ENCODE measurements around the gene TRAM2.
A peak's percentile ranks its signal among the peaks of the same experiment; 100 is the strongest.

The TRAM2 gene

DNA sequence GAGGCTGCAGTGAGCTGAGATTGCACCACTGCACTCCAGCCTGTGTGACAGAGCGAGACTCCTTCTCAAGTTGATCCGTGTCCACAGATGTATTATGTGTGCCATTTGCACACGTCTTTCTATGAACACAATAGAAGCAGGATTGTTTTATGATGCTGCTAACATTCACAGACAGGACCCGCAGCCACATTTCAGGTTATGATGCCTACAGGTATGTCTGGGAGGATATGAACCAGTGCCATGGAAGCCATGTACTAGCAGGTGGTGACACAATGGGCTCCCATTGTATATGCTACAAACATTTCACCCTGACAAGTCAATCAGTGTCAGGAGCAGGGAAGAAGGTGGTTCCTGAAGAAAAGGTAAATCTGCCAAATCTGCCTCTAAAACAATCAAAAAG, 4.3 kb downstream of the TRAM2 start:
- no peak for DNase-seq (ENCODE audit: low read depth)
- TF ChIP-seq, protein P1, sequence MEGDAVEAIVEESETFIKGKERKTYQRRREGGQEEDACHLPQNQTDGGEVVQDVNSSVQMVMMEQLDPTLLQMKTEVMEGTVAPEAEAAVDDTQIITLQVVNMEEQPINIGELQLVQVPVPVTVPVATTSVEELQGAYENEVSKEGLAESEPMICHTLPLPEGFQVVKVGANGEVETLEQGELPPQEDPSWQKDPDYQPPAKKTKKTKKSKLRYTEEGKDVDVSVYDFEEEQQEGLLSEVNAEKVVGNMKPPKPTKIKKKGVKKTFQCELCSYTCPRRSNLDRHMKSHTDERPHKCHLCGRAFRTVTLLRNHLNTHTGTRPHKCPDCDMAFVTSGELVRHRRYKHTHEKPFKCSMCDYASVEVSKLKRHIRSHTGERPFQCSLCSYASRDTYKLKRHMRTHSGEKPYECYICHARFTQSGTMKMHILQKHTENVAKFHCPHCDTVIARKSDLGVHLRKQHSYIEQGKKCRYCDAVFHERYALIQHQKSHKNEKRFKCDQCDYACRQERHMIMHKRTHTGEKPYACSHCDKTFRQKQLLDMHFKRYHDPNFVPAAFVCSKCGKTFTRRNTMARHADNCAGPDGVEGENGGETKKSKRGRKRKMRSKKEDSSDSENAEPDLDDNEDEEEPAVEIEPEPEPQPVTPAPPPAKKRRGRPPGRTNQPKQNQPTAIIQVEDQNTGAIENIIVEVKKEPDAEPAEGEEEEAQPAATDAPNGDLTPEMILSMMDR (conservative IDR thresholded peaks at IDR 0.05; ENCODE audit: control insufficient read depth, insufficient read depth, low read depth, low read length), result no peak
- H3K4me3 ChIP-seq (ENCODE audit: control insufficient read depth, low read depth, low read length), result peak overlapping the region; percentile 98

DNA sequence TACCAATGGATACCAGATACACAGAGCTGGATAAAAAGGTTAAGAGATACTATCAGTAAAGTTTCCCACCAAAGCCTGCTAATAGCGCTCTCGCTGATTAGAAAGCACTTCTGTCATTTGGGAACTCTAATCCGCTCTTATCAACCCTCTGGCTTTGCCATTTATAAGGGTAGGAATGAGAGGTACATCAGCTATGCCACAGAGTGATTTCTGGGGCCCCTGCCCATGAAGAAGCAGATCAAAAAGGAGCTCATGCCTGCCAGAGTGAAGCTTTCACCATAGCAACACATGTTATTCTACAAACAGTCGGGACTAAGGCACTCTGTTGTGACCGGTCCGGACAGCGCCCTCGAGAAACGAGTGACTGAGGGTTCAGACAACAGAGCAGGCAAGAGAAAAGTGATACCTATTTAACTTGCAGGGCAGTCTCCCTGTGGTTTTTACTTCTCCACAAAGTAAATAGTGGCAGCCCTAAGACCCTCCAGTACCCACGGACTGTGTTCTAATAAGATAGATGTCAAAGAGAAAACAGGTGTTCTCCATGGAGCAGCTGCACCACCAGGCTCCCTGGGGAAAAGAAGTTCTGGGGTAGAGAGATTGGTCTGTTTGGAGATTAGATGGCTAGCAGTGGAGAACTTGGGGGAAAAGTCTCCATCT, 5.6 kb downstream of the TRAM2 start:
- TF ChIP-seq, protein P1 (conservative IDR thresholded peaks at IDR 0.05; ENCODE audit: control insufficient read depth, insufficient read depth, low read depth, low read length), result no peak
- DNase-seq (ENCODE audit: low read depth), result no peak
- peak overlapping the region; percentile 12 for H3K4me3 ChIP-seq (ENCODE audit: control insufficient read depth, low read depth, low read length)

- TF ChIP-seq, protein P1 (conservative IDR thresholded peaks at IDR 0.05; ENCODE audit: control insufficient read depth, insufficient read depth, low read depth, low read length), result no peak
- no peak overlapping the region for H3K4me3 ChIP-seq (ENCODE audit: control insufficient read depth, low read depth, low read length)
- DNase-seq (ENCODE audit: low read depth), result peak; percentile 73
Observed at GRCh38 chr6:52570291-52570700, 6.6 kb downstream of the TRAM2 start.

DNA sequence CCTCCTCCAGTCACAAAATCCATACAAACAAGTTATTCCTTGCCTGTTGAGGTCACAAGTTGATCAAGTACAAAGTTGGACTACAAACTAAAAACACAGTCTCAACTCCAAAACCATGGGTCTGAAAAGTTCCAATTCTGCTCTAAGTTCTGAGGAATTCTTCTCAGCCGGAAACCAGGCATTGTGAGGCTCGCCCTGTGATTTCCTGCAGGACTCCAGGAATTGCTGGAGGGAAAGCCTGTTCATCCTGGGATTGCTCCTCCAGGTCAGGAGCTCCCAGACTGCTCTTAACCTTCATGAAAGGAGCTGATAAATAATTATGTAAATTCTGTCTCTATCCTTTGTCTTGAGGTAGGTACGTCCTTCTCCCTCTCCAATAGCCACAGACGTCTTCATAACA, 8.5 kb downstream of the TRAM2 start:
- H3K4me3 ChIP-seq (ENCODE audit: control insufficient read depth, low read depth, low read length), result no peak overlapping the region
- DNase-seq (ENCODE audit: low read depth), result no peak
- TF ChIP-seq, protein P1 (conservative IDR thresholded peaks at IDR 0.05; ENCODE audit: control insufficient read depth, insufficient read depth, low read depth, low read length), result no peak

GRCh38 chr6:52566853-52567279, 10.0 kb downstream of the TRAM2 start:
- DNase-seq (ENCODE audit: low read depth), result peak; percentile 100
- TF ChIP-seq, protein P1 (conservative IDR thresholded peaks at IDR 0.05; ENCODE audit: control insufficient read depth, insufficient read depth, low read depth, low read length), result no peak
- no peak overlapping the region for H3K4me3 ChIP-seq (ENCODE audit: control insufficient read depth, low read depth, low read length)

GRCh38 chr6:52566201-52566600, 10.7 kb downstream of the TRAM2 start:
- DNase-seq (ENCODE audit: low read depth), result no peak
- no peak overlapping the region for H3K4me3 ChIP-seq (ENCODE audit: control insufficient read depth, low read depth, low read length)
- TF ChIP-seq, protein P1 (conservative IDR thresholded peaks at IDR 0.05; ENCODE audit: control insufficient read depth, insufficient read depth, low read depth, low read length), result no peak

Measured in fibroblast of mammary gland (primary cell).